ENCODE results near the gene ZNF77. TPM values are rescaled to one million over a fixed set of nuclear protein-coding genes. Genes with fewer than 3 reads are reported as not detected.
"Not testable (repeated sequence)": the region's sequence is repeated elsewhere in the genome, so short reads cannot be mapped to it uniquely, and the experiment has no call there.

ZNF77 gene
- polyA plus RNA-seq, 1 of the 3 experiments (the other 2 are of a cell fraction): 4.4 TPM

DNA sequence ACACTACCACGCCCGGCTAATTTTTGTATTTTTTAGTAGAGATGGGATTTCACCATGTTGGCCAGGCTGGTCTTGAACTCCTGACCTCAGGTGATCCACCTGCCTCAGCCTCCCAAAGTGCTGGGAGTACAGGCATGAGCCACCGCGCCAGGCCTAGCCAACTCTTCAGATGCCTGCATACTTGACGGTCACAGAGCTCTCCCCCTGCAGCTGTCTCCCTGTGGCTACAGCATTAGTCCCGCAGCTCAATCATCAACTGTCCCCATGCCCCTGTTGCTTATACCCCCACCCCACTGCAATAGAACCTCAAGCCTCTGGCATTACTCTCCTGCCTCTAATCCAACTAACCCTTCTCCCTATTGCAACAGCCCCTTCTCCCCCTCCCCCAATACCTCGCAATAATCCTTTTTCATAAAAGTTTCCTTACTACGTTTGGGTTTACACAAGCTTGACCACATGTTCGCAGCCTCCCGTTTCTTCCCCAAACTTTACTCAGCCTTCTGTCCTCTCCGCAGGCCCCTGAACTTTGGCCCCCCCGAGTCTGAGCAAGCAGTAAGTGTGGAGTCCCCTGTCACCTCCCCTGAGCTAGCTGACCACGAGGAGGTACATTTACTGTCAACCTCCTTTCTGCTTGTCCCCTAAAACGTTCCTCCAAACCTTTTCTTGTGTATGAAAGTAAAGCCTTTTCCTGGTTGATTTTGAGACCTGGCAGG is 1.7 kb downstream of the ZNF77 start (continued):
- TF ChIP-seq, protein P1, sequence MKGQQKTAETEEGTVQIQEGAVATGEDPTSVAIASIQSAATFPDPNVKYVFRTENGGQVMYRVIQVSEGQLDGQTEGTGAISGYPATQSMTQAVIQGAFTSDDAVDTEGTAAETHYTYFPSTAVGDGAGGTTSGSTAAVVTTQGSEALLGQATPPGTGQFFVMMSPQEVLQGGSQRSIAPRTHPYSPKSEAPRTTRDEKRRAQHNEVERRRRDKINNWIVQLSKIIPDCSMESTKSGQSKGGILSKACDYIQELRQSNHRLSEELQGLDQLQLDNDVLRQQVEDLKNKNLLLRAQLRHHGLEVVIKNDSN (IDR thresholded peaks at IDR 0.05; ENCODE audit: borderline replicate concordance, low read depth): no peak
- TF ChIP-seq, protein P2, sequence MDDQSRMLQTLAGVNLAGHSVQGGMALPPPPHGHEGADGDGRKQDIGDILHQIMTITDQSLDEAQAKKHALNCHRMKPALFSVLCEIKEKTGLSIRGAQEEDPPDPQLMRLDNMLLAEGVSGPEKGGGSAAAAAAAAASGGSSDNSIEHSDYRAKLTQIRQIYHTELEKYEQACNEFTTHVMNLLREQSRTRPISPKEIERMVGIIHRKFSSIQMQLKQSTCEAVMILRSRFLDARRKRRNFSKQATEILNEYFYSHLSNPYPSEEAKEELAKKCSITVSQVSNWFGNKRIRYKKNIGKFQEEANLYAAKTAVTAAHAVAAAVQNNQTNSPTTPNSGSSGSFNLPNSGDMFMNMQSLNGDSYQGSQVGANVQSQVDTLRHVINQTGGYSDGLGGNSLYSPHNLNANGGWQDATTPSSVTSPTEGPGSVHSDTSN (IDR thresholded peaks at IDR 0.05): no peak
- TF ChIP-seq, protein P3, sequence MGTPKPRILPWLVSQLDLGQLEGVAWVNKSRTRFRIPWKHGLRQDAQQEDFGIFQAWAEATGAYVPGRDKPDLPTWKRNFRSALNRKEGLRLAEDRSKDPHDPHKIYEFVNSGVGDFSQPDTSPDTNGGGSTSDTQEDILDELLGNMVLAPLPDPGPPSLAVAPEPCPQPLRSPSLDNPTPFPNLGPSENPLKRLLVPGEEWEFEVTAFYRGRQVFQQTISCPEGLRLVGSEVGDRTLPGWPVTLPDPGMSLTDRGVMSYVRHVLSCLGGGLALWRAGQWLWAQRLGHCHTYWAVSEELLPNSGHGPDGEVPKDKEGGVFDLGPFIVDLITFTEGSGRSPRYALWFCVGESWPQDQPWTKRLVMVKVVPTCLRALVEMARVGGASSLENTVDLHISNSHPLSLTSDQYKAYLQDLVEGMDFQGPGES (IDR thresholded peaks at IDR 0.05; ENCODE audit: low read depth, low read length): no peak

DNA sequence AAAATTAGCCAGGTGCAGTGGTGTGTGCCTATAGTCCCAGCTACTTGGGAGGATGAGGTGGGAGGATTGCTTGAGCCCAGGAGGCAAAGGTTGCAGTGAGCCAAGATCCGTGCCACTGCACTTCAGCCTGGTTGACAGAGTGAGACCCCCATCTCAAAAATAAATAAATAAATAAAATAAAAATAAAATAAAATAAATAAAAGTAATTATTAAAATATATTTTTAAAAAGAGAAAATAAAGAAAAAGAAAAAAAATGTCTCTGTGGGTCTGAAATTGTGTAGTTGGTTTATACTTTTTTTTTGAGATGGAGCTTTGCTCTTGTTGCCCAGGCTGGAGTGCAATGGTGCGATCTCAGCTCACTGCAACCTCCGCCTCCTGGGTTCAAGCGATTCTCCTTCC is 8.9 kb downstream of the ZNF77 start:
- H3K4me3 ChIP-seq (ENCODE audit: low read depth in 2 of 2, low read length in 1 of 2); H3K4me1 ChIP-seq (ENCODE audit: control insufficient read depth in 1 of 2, insufficient read depth in 2 of 2, low read depth in 1 of 2, low read length in 1 of 2); H3K79me2 ChIP-seq (ENCODE audit: insufficient read depth); H3K27me3 ChIP-seq (ENCODE audit: insufficient read depth); H2AFZ ChIP-seq (ENCODE audit: low read depth); H3F3A ChIP-seq (replicated peaks; ENCODE audit: insufficient read depth); H4K20me1 ChIP-seq (ENCODE audit: insufficient read depth); H3K9ac ChIP-seq; CTCF ChIA-PET; POLR2A ChIA-PET; DNase-seq; H3K27ac ChIP-seq (ENCODE audit: low read depth in 2 of 2, low read length in 1 of 2); H3K9me2 ChIP-seq; H3K4me2 ChIP-seq: not testable (repeated sequence)
- H3K9me3 ChIP-seq: peaks cover 12% of the 10 kb centered on the region; the same call in 1 of the 2 replicates
- peaks cover 18 to 33% of the 10 kb centered on the region in 2 experiments for H3K36me3 ChIP-seq (replicated peaks in 1 of 2; ENCODE audit: control insufficient read depth in 1 of 2, insufficient read depth in 2 of 2, low read length in 1 of 2)
- WGBS (ENCODE audit: low lambda C conversion rate): 93% methylated on average over 4 of the region's 4 CpGs

DNA sequence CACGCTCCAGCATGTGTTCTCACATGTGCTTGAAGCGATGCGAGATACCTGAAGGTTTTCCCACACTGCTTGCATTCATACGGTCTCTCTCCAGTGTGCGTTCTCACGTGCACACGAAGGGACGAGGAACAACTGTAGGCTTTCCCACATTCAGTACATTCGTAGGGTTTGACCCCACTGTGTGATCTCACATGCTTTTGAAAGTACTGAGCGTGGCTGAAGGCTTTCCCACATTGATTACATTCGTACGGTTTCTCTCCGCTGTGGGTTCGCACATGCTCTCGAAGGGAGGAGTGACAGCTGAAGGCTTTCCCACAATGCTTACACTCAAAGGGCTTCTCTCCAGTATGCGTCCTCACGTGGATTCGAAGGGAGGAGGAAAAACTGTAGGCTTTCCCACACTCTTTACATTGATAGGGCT is 11.3 kb downstream of the ZNF77 start:
- Histone ChIP-seq H3K27me3 (ENCODE audit: insufficient read depth) (no peaks in the 10 kb centered on the region), H3K9ac (no peak overlapping the region), H4K20me1 (ENCODE audit: insufficient read depth) (no peaks in the 10 kb centered on the region), H2AFZ (ENCODE audit: low read depth) (no peak overlapping the region), H3K4me3 (ENCODE audit: low read depth in 2 of 2, low read length in 1 of 2) (peak overlapping the region in 1 of 2 experiments; percentile 4; a peak in 1 of 4 replicates), H3F3A (replicated peaks; ENCODE audit: insufficient read depth) (no peaks in the 10 kb centered on the region), H3K79me2 (ENCODE audit: insufficient read depth) (no peaks in the 10 kb centered on the region), H3K27ac (ENCODE audit: low read depth in 2 of 2, low read length in 1 of 2) (no peak overlapping the region), H3K9me3 (peaks cover 12% of the 10 kb centered on the region; the same call in 1 of the 2 replicates), H3K4me2 (no peak overlapping the region), H3K4me1 (ENCODE audit: control insufficient read depth in 1 of 2, insufficient read depth in 2 of 2, low read depth in 1 of 2, low read length in 1 of 2) (no peaks in the 10 kb centered on the region), H3K9me2 (no peaks in the 10 kb centered on the region), H3K36me3 (replicated peaks in 1 of 2; ENCODE audit: control insufficient read depth in 1 of 2, insufficient read depth in 2 of 2, low read length in 1 of 2) (peaks cover 18 to 33% of the 10 kb centered on the region in 2 experiments)
- no peak for DNase-seq
- POLR2A ChIA-PET: no interaction called here
- 95% methylated on average over 18 of the region's 18 CpGs for WGBS (ENCODE audit: low lambda C conversion rate)
- CTCF ChIA-PET: no interaction called here
- TF ChIP-seq TAF1 (IDR thresholded peaks at IDR 0.05; ENCODE audit: borderline replicate concordance, low read depth, low read length): no peak
- no peak for TF ChIP-seq TEAD4 (IDR thresholded peaks at IDR 0.05; ENCODE audit: borderline replicate concordance, insufficient read depth)
- TF ChIP-seq, protein P4, sequence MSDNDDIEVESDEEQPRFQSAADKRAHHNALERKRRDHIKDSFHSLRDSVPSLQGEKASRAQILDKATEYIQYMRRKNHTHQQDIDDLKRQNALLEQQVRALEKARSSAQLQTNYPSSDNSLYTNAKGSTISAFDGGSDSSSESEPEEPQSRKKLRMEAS (IDR thresholded peaks at IDR 0.05; ENCODE audit: low read depth): no peak
- no peak for TF ChIP-seq RFX5 (IDR thresholded peaks at IDR 0.05; ENCODE audit: low read length)
- TF ChIP-seq, protein P5, sequence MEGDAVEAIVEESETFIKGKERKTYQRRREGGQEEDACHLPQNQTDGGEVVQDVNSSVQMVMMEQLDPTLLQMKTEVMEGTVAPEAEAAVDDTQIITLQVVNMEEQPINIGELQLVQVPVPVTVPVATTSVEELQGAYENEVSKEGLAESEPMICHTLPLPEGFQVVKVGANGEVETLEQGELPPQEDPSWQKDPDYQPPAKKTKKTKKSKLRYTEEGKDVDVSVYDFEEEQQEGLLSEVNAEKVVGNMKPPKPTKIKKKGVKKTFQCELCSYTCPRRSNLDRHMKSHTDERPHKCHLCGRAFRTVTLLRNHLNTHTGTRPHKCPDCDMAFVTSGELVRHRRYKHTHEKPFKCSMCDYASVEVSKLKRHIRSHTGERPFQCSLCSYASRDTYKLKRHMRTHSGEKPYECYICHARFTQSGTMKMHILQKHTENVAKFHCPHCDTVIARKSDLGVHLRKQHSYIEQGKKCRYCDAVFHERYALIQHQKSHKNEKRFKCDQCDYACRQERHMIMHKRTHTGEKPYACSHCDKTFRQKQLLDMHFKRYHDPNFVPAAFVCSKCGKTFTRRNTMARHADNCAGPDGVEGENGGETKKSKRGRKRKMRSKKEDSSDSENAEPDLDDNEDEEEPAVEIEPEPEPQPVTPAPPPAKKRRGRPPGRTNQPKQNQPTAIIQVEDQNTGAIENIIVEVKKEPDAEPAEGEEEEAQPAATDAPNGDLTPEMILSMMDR (IDR thresholded peaks at IDR 0.05): no peak
- no peak for TF ChIP-seq MEF2A (IDR thresholded peaks at IDR 0.05; ENCODE audit: borderline replicate concordance, low read depth)
- TF ChIP-seq, protein P1 (IDR thresholded peaks at IDR 0.05; ENCODE audit: borderline replicate concordance, low read depth): peak; percentile 25; the same call in 1 of the 2 replicates
- no peak for TF ChIP-seq FOXM1 (IDR thresholded peaks at IDR 0.05; ENCODE audit: low read depth)
- no peak for TF ChIP-seq SIN3A (IDR thresholded peaks at IDR 0.05; ENCODE audit: borderline replicate concordance, low read depth, low read length)
- 0 out of 2 replicates have a peak, but pooled peaks have one; percentile 7 for TF ChIP-seq TCF12 (IDR thresholded peaks at IDR 0.05)
